Suprapubic skin (tissue), 4 donors: Measurements from ENCODE around the gene ITM2B.

Experiments used
- CTCF ChIP-seq, 2 donors: fragments of 200-600 bp in 1 of 2; fragments of 450-650 bp in 1 of 2; sonication (generic) in 1 of 2; IDR thresholded peaks; one replicate each; pipeline ENCODE4 v1.5.1; 2016 to 2019; ENCODE audit warnings: antibody characterized with exemption in 2 of 2, mild to moderate bottlenecking in 1 of 2, moderate library complexity in 1 of 2
- EP300 ChIP-seq: sonication (generic); formaldehyde crosslinking; IDR thresholded peaks from one replicate; pipeline ENCODE4 v1.6.1; 2017; ENCODE audit warnings: antibody characterized with exemption
- POLR2A ChIP-seq, 2 donors: fragments of 450-650 bp; IDR thresholded peaks; one replicate each; pipeline ENCODE4 v1.6.1; 2017; ENCODE audit warnings: antibody characterized with exemption in 2 of 2, mild to moderate bottlenecking in 2 of 2, moderate library complexity in 2 of 2
- POLR2AphosphoS5 ChIP-seq, 3 donors: sonication (generic); formaldehyde crosslinking; IDR thresholded peaks; one replicate each; pipeline ENCODE4 v1.6.1; 2017; ENCODE audit warnings: antibody characterized with exemption in 3 of 3

- TF ChIP-seq POLR2A (IDR thresholded peaks at IDR 0.05) (no peak), CTCF (IDR thresholded peaks at IDR 0.05) (no peak), EP300 (no peak), POLR2AphosphoS5 (IDR thresholded peaks at IDR 0.05) (no peak)
Measured at GRCh38 chr13:48253849-48254248, 20.8 kb downstream of the ITM2B start.
